HG02981 (cell line): ENCODE results near the gene TRIM66.

Experiments
- ATAC-seq: cut with Tn5 transposase; IDR thresholded peaks from one replicate; pipeline ENCODE4 v1.9.1; 2021; ENCODE audit warnings: mild to moderate bottlenecking, moderate library complexity; ENCODE audit not compliant: unreplicated experiment

TRIM66 gene

GRCh38 chr11:8614497-8614896, 68.0 kb downstream of the TRIM66 start:
- ATAC-seq = no peak

GRCh38 chr11:8613036-8613435, 69.4 kb downstream of the TRIM66 start:
- no peak for ATAC-seq

GRCh38 chr11:8612522-8612921, 69.9 kb downstream of the TRIM66 start:
- ATAC-seq = no peak

- ATAC-seq = no peak
Measured at GRCh38 chr11:8610532-8611116, 71.8 kb downstream of the TRIM66 start.

- no peak for ATAC-seq
Measured at GRCh38 chr11:8608652-8609051, 73.8 kb downstream of the TRIM66 start.

GRCh38 chr11:8605971-8606563, 76.4 kb downstream of the TRIM66 start:
- ATAC-seq = no peak

- ATAC-seq = peak; percentile 75
Measured at GRCh38 chr11:8604078-8604723, 78.3 kb downstream of the TRIM66 start.

GRCh38 chr11:8603696-8604077, 78.8 kb downstream of the TRIM66 start:
- ATAC-seq = peak; percentile 18

- no peak for ATAC-seq
Measured at GRCh38 chr11:8601376-8602133, 80.9 kb downstream of the TRIM66 start.

- no peak for ATAC-seq
Measured at GRCh38 chr11:8598506-8598905, 84.0 kb downstream of the TRIM66 start.

GRCh38 chr11:8597182-8597581, 85.3 kb downstream of the TRIM66 start:
- no peak for ATAC-seq

- no peak for ATAC-seq
Measured at GRCh38 chr11:8596504-8597046, 85.9 kb downstream of the TRIM66 start.

GRCh38 chr11:8593935-8594909, 88.2 kb downstream of the TRIM66 start, which contains the start of gene STK33:
STK33 (minus strand) TSS chr11:8594228; CDS start chr11:8474905, 119,323 bp downstream.
- ATAC-seq = peak; percentile 94

- peak; percentile 25 for ATAC-seq
Measured at GRCh38 chr11:8593455-8593854, 89.0 kb downstream of the TRIM66 start.

- ATAC-seq = no peak
Measured at GRCh38 chr11:8587915-8588314, 94.5 kb downstream of the TRIM66 start.

GRCh38 chr11:8586805-8587204, 95.7 kb downstream of the TRIM66 start:
- no peak for ATAC-seq

GRCh38 chr11:8586184-8586583, 96.3 kb downstream of the TRIM66 start:
- no peak for ATAC-seq

- ATAC-seq = no peak
Measured at GRCh38 chr11:8584511-8584910, 98.0 kb downstream of the TRIM66 start.

- no peak for ATAC-seq
Measured at GRCh38 chr11:8584082-8584481, 98.4 kb downstream of the TRIM66 start.

GRCh38 chr11:8581300-8581699, 101.2 kb downstream of the TRIM66 start:
- ATAC-seq = no peak
